Measurements from ENCODE around the gene CD226.
"Not testable (repeated sequence)": the region's sequence is repeated elsewhere in the genome, so short reads cannot be mapped to it uniquely, and the experiment has no call there.

CD226 gene

GRCh38 chr18:69865776-69866175 is 81.9 kb downstream of the CD226 start:
- DNase-seq = peak; percentile 42

GRCh38 chr18:69864802-69865201 is 82.9 kb downstream of the CD226 start:
- DNase-seq = peak; percentile 4

GRCh38 chr18:69858897-69859296 is 88.8 kb downstream of the CD226 start:
- DNase-seq = no peak

- DNase-seq = no peak
These were observed 93.2 kb downstream of the CD226 start for GRCh38 chr18:69854455-69854854.

GRCh38 chr18:69853051-69853450 is 94.6 kb downstream of the CD226 start:
- no peak for DNase-seq

- peak; percentile 1 for DNase-seq
These were observed 101.8 kb downstream of the CD226 start for GRCh38 chr18:69845593-69846506.

- DNase-seq = no peak
These were observed 103.0 kb downstream of the CD226 start for GRCh38 chr18:69844656-69845055.

- no peak for DNase-seq
These were observed 104.7 kb downstream of the CD226 start for GRCh38 chr18:69843015-69843414.

- no peak for DNase-seq
These were observed 106.6 kb downstream of the CD226 start for GRCh38 chr18:69841117-69841516.

GRCh38 chr18:69840445-69840844 is 107.2 kb downstream of the CD226 start:
- no peak for DNase-seq

- DNase-seq = no peak
These were observed 107.7 kb downstream of the CD226 start for GRCh38 chr18:69840001-69840400.

GRCh38 chr18:69839497-69839896 is 108.2 kb downstream of the CD226 start:
- DNase-seq = no peak

GRCh38 chr18:69838620-69839411 is 108.9 kb downstream of the CD226 start:
- DNase-seq = no peak

- DNase-seq = no peak
These were observed 109.7 kb downstream of the CD226 start for GRCh38 chr18:69838003-69838402.

GRCh38 chr18:69834980-69835379 is 112.7 kb downstream of the CD226 start:
- DNase-seq = not testable (repeated sequence)

- DNase-seq = no peak
These were observed 117.5 kb downstream of the CD226 start for GRCh38 chr18:69830189-69830588.

GRCh38 chr18:69820538-69820937 is 127.1 kb downstream of the CD226 start:
- no peak for DNase-seq

GRCh38 chr18:69819460-69819859 is 128.2 kb downstream of the CD226 start:
- no peak for DNase-seq

- no peak for DNase-seq
These were observed 130.2 kb downstream of the CD226 start for GRCh38 chr18:69817335-69817940.

- no peak for DNase-seq
These were observed 132.8 kb downstream of the CD226 start for GRCh38 chr18:69814861-69815385.

- DNase-seq = no peak
These were observed 134.1 kb downstream of the CD226 start for GRCh38 chr18:69813559-69813958.

GRCh38 chr18:69808399-69808798 is 139.3 kb downstream of the CD226 start:
- DNase-seq = no peak
